ENCODE measurements around the gene LARP7.
"Not testable (repeated sequence)": the region's sequence is repeated elsewhere in the genome, so short reads cannot be mapped to it uniquely, and the experiment has no call there.

LARP7 gene

GRCh38 chr4:112650332-112650731, 13.4 kb downstream of the LARP7 start:
- DNase-seq (ENCODE audit: low read depth) = no peak

DNA sequence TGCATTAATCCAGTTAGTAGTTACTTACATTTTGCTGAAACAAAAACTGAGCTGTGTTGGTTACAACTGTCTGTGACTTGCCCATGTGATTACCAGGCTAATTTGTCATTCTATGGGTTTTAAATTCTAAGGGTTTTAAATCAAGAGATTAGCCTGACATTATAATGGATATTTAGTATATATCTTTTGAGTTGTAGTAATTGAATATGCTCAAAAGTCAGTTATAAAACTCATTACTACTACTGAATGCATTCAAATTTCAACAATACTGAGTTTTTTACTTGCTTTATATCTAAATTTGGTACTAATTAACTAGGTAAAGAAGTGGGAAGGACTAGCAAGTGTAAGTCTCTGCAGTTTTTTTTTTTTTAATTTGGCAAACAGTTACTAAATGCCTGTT, 14.7 kb downstream of the LARP7 start:
- no peak for DNase-seq (ENCODE audit: low read depth)

DNA sequence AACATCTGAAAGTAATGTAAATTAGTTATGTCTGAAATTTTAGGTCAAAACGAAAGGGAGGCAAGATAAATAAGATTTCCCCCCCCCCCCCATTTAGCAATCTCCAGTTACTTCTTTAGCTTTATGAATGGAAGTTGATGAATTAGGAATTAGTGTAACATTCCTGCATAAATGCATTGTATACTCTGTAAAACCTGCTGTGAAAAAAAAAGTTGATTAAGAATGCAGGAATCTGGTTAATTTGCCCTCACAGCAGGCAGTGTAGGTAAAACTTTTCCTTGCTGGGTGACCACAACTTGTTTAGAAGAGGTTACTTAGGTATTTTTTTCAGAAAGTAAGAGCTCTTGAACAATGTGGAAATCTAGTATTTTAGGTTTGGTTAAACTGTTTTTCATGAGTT, 15.3 kb downstream of the LARP7 start:
- DNase-seq (ENCODE audit: low read depth) = no peak

DNA sequence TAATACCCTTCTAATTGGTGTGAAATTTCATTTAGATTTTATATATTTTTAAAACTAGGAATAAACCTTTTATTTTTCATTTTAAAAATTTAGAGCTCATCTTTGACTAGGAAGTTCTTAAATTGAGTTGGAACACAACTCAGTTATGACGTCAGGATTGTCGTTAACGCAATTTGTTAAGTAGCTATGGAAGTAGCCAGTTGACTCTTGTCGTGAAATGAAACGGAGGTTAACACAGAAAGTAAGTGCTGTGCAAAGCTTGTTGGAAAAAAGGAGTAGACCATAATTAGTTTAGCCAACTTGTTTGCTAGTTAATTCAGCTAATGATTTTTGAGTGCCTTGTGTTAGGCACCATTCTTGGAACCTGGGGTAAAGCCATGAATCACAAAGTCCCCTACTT, 18.3 kb downstream of the LARP7 start:
- no peak for DNase-seq (ENCODE audit: low read depth)

DNA sequence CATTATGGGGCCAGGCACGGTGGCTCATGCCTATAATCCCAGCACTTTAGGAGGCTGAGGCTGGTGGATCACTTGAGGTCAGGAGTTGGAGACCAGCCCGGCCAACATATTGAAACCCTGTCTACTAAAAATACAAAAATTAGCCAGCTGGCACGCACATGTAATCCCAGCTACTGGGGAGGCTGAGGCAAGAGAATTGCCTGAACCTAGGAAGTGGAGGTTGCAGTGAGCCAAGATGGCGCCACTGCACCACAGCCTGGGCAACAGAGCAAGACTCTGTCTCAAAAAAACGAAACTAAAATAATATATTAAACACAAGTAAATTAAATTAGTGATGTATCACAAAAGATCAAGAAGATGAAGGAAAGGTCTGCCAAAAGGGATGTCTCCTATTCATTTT, 19.2 kb downstream of the LARP7 start:
- not testable (repeated sequence) for DNase-seq (ENCODE audit: low read depth)

GRCh38 chr4:112664611-112665010, 27.7 kb downstream of the LARP7 start:
- no peak for DNase-seq (ENCODE audit: low read depth)

DNA sequence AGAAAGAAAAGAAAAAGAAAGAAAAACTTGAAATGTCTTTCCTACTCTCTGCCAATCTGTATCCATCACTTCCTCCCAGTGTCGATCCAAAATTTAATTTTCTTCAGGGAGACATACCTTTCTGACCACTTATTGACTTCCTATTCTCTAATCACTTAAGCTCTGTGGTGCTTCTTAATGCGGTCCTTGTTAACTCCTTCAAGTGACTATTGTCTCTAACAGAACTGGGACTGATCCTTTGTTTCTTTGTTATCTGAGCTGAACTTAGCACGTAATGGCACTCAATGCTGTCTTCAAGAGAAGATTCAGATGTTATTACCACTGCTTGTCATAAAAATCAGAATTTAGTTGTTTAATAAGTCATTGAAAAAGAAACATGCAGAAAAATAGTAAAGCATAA, 31.2 kb downstream of the LARP7 start:
- DNase-seq (ENCODE audit: low read depth) = no peak

GRCh38 chr4:112673076-112673475, 36.1 kb downstream of the LARP7 start:
- no peak for DNase-seq (ENCODE audit: low read depth)

GRCh38 chr4:112673686-112674085, 36.7 kb downstream of the LARP7 start:
- DNase-seq (ENCODE audit: low read depth) = no peak

DNA sequence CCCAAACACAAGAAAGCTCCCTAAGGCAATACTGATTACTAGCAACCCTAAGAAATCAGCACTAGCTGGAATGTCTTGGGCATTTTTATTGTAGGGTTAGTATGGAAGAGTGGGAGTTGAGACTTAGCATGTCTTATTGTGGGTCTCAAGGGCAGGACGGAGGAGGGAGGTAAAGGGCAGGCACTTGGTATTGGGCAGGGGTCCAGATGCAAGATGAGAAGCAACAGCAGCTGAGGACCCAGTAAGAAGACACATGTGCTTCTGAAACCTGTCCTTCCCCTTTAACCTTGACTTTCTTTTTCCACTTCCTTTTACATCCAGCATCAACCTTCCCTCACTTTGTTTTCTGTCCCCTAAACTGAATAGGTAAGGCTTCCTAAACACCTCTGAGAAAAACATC, 37.4 kb downstream of the LARP7 start:
- DNase-seq (ENCODE audit: low read depth) = no peak

- no peak for DNase-seq (ENCODE audit: low read depth)
Observed at GRCh38 chr4:112677519-112678091, 40.7 kb downstream of the LARP7 start.

DNA sequence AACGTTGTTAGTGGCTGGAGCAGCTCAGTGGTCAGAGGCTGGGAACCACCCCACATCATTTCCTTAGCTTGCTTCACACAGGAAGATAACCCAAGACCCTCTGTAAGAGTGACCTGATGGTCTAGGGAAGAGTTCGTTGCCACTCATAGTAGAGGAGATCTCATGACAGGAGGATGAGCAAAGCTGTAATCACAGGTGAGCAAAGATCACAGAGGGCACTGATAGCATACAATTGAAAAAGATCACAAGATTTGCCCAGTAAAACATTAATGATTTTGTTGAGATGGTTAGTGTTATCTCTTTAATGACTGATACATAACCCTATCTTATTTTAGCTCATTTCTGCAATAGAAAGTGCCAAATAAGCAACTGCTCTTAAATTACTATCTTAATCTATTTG, 44.1 kb downstream of the LARP7 start:
- no peak for DNase-seq (ENCODE audit: low read depth)

- DNase-seq (ENCODE audit: low read depth) = no peak
Observed at GRCh38 chr4:112693507-112693906, 56.6 kb downstream of the LARP7 start.

GRCh38 chr4:112700679-112701078, 63.7 kb downstream of the LARP7 start:
- no peak for DNase-seq (ENCODE audit: low read depth)

DNA sequence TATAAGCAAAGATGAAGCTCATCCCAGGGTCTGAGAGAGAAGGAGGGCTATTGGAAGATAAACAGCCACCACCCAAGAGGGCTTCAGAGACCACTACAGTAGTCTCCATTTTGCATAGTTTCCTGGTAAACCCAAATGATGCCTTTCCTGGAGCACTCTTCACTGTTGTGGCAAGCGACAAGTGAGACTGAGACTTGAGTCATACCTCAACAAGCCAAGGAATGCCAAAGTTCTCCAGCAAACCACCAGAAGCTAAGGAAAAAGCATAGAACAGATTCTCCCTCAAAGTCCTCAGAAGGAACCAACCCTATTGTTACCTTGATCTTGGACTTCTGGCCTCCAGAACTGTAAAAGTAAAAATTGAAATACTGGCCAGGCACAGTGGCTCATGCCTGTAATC, 65.9 kb downstream of the LARP7 start:
- DNase-seq (ENCODE audit: low read depth) = no peak

GRCh38 chr4:112704322-112704721, 67.4 kb downstream of the LARP7 start:
- DNase-seq (ENCODE audit: low read depth) = no peak

GRCh38 chr4:112704991-112705845, 68.3 kb downstream of the LARP7 start:
- peak; percentile 50 for DNase-seq (ENCODE audit: low read depth)

GRCh38 chr4:112705891-112706839, 69.2 kb downstream of the LARP7 start:
- not testable (repeated sequence) for DNase-seq (ENCODE audit: low read depth)

DNA sequence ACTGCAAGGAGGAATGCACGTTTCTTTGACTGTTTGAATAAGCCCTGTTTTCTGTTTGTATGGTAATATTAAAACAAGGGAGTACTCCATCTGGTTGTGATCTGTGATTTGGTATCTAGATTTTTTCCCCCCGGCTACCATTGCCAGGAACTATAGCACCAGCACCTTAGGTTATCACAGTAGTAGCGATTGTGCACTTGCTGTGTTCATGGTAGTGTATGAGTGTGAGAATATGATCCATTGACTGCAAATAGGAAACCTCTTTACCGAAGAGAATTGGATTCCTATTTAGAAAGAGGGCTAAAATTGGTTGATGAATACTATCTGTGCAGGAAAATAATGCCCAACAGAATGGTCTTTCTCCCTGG, 69.9 kb downstream of the LARP7 start:
- no peak for DNase-seq (ENCODE audit: low read depth)

All from fibroblast of gingiva (primary cell).